Thyroid gland (tissue), 4 donors: ENCODE measurements around the gene SPTBN1.

ENCODE experiments used
- POLR2A ChIP-seq, 2 donors: fragments of 450-650 bp; IDR thresholded peaks; one replicate each; pipeline ENCODE4 v1.6.1; 2017; ENCODE audit warnings: antibody characterized with exemption in 2 of 2, mild to moderate bottlenecking in 2 of 2, moderate library complexity in 1 of 2
- TF ChIP-seq, protein P1 (sequence below), 6 experiments: fragments of 200-600 bp in 3 of 6; fragments of 450-650 bp in 3 of 6; sonication (generic) in 3 of 6; IDR thresholded peaks; one replicate each; pipeline ENCODE4 v1.5.1; 2016 to 2019; ENCODE audit warnings: antibody characterized with exemption in 6 of 6, mild to moderate bottlenecking in 2 of 6, inconsistent platforms in 1 of 6, moderate library complexity in 1 of 6

DNA sequence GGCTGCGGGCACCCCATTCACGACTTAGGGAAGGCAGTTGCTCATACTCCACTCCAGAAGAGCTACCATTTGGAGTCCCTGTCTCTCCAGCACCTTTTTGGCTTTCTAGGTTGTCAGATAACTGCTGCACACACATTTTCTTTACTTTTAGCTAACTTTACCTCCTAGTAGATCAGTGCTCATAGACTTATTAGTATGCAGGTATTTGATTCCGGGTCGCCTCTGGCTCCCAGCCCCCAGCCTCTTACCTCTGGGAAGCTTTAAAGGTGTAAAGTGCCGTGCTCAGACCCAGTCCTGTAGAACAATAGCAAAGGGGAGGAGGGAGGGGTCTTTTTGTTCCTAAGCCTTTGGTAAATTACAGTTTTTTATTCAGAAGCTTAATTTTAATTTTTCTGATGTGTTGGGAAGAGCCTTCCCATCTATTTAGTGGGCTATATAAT is 102.9 kb downstream of the SPTBN1 start:
- TF ChIP-seq POLR2A (IDR thresholded peaks at IDR 0.05): no peak
- TF ChIP-seq, protein P1, sequence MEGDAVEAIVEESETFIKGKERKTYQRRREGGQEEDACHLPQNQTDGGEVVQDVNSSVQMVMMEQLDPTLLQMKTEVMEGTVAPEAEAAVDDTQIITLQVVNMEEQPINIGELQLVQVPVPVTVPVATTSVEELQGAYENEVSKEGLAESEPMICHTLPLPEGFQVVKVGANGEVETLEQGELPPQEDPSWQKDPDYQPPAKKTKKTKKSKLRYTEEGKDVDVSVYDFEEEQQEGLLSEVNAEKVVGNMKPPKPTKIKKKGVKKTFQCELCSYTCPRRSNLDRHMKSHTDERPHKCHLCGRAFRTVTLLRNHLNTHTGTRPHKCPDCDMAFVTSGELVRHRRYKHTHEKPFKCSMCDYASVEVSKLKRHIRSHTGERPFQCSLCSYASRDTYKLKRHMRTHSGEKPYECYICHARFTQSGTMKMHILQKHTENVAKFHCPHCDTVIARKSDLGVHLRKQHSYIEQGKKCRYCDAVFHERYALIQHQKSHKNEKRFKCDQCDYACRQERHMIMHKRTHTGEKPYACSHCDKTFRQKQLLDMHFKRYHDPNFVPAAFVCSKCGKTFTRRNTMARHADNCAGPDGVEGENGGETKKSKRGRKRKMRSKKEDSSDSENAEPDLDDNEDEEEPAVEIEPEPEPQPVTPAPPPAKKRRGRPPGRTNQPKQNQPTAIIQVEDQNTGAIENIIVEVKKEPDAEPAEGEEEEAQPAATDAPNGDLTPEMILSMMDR (IDR thresholded peaks at IDR 0.05): no peak
